ENCODE results near the gene LIM2.
"Not testable (repeated sequence)": the region's sequence is repeated elsewhere in the genome, so short reads cannot be mapped to it uniquely, and the experiment has no call there.

Gene LIM2

GRCh38 chr19:51387924-51388389 lies at the start of gene LIM2:
TSS of gene LIM2 (minus strand) at chr19:51387974. CDS start at chr19:51387443, 531 bp downstream.
- no peak for DNase-seq

- no peak for DNase-seq
Observed at GRCh38 chr19:51434456-51434855, 46.7 kb upstream of the LIM2 start.

GRCh38 chr19:51433043-51433442 lies 45.3 kb upstream of the LIM2 start:
- DNase-seq: no peak

- no peak for DNase-seq
Observed at GRCh38 chr19:51431124-51431523, 43.4 kb upstream of the LIM2 start.

GRCh38 chr19:51430221-51430620 lies 42.4 kb upstream of the LIM2 start:
- DNase-seq: no peak

- no peak for DNase-seq
Observed at GRCh38 chr19:51427201-51427600, 39.4 kb upstream of the LIM2 start.

GRCh38 chr19:51422053-51422448 lies 34.3 kb upstream of the LIM2 start:
- DNase-seq: no peak

- DNase-seq: no peak
Observed at GRCh38 chr19:51421229-51422052, 33.7 kb upstream of the LIM2 start.

- not testable (repeated sequence) for DNase-seq
Observed at GRCh38 chr19:51420511-51420910, 32.7 kb upstream of the LIM2 start.

- DNase-seq: no peak
Observed at GRCh38 chr19:51418707-51419106, 30.9 kb upstream of the LIM2 start.

- DNase-seq: no peak
Observed at GRCh38 chr19:51417810-51418157, 30.0 kb upstream of the LIM2 start.

GRCh38 chr19:51417107-51417809 lies 29.5 kb upstream of the LIM2 start, which contains the start of gene SIGLEC10:
TSS of gene SIGLEC10 (minus strand) at chr19:51417642. CDS start at chr19:51417581, 61 bp downstream.
- no peak for DNase-seq

- DNase-seq: not testable (repeated sequence)
Observed at GRCh38 chr19:51416422-51416821, 28.6 kb upstream of the LIM2 start.

- no peak for DNase-seq
Observed at GRCh38 chr19:51415187-51415586, 27.4 kb upstream of the LIM2 start.

GRCh38 chr19:51410950-51411748 lies 23.4 kb upstream of the LIM2 start:
- DNase-seq: no peak

- DNase-seq: no peak
Observed at GRCh38 chr19:51407511-51408131, 19.8 kb upstream of the LIM2 start.

GRCh38 chr19:51402117-51402516 lies 14.3 kb upstream of the LIM2 start:
- DNase-seq: no peak

- not testable (repeated sequence) for DNase-seq
Observed at GRCh38 chr19:51399936-51400335, 12.2 kb upstream of the LIM2 start.

GRCh38 chr19:51399231-51399630 lies 11.5 kb upstream of the LIM2 start:
- DNase-seq: no peak

GRCh38 chr19:51398096-51398704 lies 10.4 kb upstream of the LIM2 start:
- DNase-seq: no peak

- DNase-seq: not testable (repeated sequence)
Observed at GRCh38 chr19:51397453-51397852, 9.7 kb upstream of the LIM2 start.

- no peak for DNase-seq
Observed at GRCh38 chr19:51396175-51396574, 8.4 kb upstream of the LIM2 start.

Data from NCI-H187 (cell line).